ENCODE results near the gene VCL. TPM values are rescaled to one million over a fixed set of nuclear protein-coding genes. Genes with fewer than 3 reads are reported as not detected.

VCL gene
- total and polyA plus RNA-seq, 9 of the 15 experiments (the other 6 are each of a cell fraction or from before 2014, with no cell fraction given): 29.8 to 186 (median 76.4) TPM

- no peaks in the 10 kb centered on the region for H4K20me1 ChIP-seq (replicated peaks; ENCODE audit: control insufficient read depth, insufficient read depth, low read length)
- DNase-seq (ENCODE audit: extremely low read depth in 1 of 4, low spot score in 3 of 4): peak in 1 of 4 experiments; percentile 84
- peak; percentile 50 for ATAC-seq
- ChIA-PET CTCF (ENCODE audit: low intra/inter-chr PET ratio) (no interaction called here), POLR2A (interaction anchor here (0.5 to 7.9 kb wide), 9 partner anchors 9 to 44 kb away, joined by 3 to 109 read pairs (median 7); partner anchors contain the start of gene VCL)
- peak overlapping the region; percentile 44; the same call in 1 of the 2 replicates for H3K4me2 ChIP-seq (ENCODE audit: insufficient read depth, low read length)
- H3K27ac ChIP-seq (ENCODE audit: extremely low read depth, low read depth, low read length): peak overlapping the region; percentile 53; the same call in 2 of the 3 replicates
- H3K4me3 ChIP-seq: no peak overlapping the region
- peaks cover 97% of the 10 kb centered on the region for H3K79me2 ChIP-seq (ENCODE audit: control insufficient read depth, insufficient read depth, low read length)
- H3K9me3 ChIP-seq (replicated peaks; ENCODE audit: control insufficient read depth, insufficient read depth, low read depth, low read length): no peaks in the 10 kb centered on the region
- peaks cover 55% of the 10 kb centered on the region; the same call in 2 of the 3 replicates for H3K36me3 ChIP-seq (ENCODE audit: control insufficient read depth, insufficient read depth, low read length)
- intact Hi-C loops (cut with micrococcal nuclease): no loop called here
- peak overlapping the region in 1 of 2 experiments; percentile 15; a peak in 2 of 4 replicates for H3K9ac ChIP-seq (ENCODE audit: insufficient read depth in 1 of 2, low read depth in 2 of 2, low read length in 2 of 2)
- in situ Hi-C loops (cut with MboI): no loop called here
- H3K9me1 ChIP-seq (ENCODE audit: control insufficient read depth, insufficient read depth, low read length): no peaks in the 10 kb centered on the region
- H3K4me1 ChIP-seq (replicated peaks in 1 of 2; ENCODE audit: control insufficient read depth in 2 of 2, insufficient read depth in 2 of 2, low read length in 2 of 2): peaks cover 32 to 50% of the 10 kb centered on the region in 2 experiments
- no peaks in the 10 kb centered on the region for H3K27me3 ChIP-seq (ENCODE audit: control insufficient read depth in 2 of 2, insufficient read depth in 2 of 2, low read length in 2 of 2)
- no peak overlapping the region for H2AFZ ChIP-seq (ENCODE audit: low read depth, low read length)
- peak; percentile 69 for FAIRE-seq
- no TSS peak for BruUV-seq (replicated peaks)
- 0% methylated on average over 1 of the region's 1 CpG for WGBS (ENCODE audit: insufficient coverage, low coverage, missing lambda C conversion rate)
- TF ChIP-seq ZNF57 (CRISPR knock-in tag; IDR thresholded peaks at IDR 0.05): no peak
- TF ChIP-seq TCF7 (IDR thresholded peaks at IDR 0.05; ENCODE audit: borderline replicate concordance): no peak
- TF ChIP-seq DPF2 (IDR thresholded peaks at IDR 0.05): peak; percentile 69
- TF ChIP-seq TEAD4 (IDR thresholded peaks at IDR 0.05; ENCODE audit: low read length): peak; percentile 63; the same call in 1 of the 2 replicates
- no peak for TF ChIP-seq TEAD4 (CRISPR knock-in tag; IDR thresholded peaks at IDR 0.05; ENCODE audit: borderline replicate concordance)
- TF ChIP-seq NR3C1 (CRISPR knock-in tag; IDR thresholded peaks at IDR 0.05): no peak
- 0 out of 2 replicates have a peak, but pooled peaks have one; percentile 13 for TF ChIP-seq FOSL1 (tag; conservative IDR thresholded peaks at IDR 0.05)
- no peak for TF ChIP-seq NCOA6 (IDR thresholded peaks at IDR 0.05)
- peak; percentile 61; the same call in 1 of the 2 replicates for TF ChIP-seq SOX6 (IDR thresholded peaks at IDR 0.05)
- TF ChIP-seq PTBP1 (IDR thresholded peaks at IDR 0.05; ENCODE audit: low read depth, low read length): no peak
- no peak for TF ChIP-seq GABPB2 (CRISPR knock-in tag; conservative IDR thresholded peaks at IDR 0.05)
- peak; percentile 82 for TF ChIP-seq NFE2 (IDR thresholded peaks at IDR 0.05; ENCODE audit: low read depth)
- peak; percentile 8; the same call in 1 of the 2 replicates for TF ChIP-seq ZBTB17 (CRISPR knock-in tag; IDR thresholded peaks at IDR 0.05)
- peak; percentile 43 for TF ChIP-seq CCNT2 (IDR thresholded peaks at IDR 0.05; ENCODE audit: borderline replicate concordance, extremely low read depth, insufficient read length, low read depth, low read length)
- no peak for TF ChIP-seq PBX2 (CRISPR knock-in tag; IDR thresholded peaks at IDR 0.05; ENCODE audit: low read depth)
- TF ChIP-seq PBX2 (tag; conservative IDR thresholded peaks at IDR 0.05; ENCODE audit: low read depth): no peak
- no peak for TF ChIP-seq BCL6 (CRISPR knock-in tag; IDR thresholded peaks at IDR 0.05)
- no peak for TF ChIP-seq TOE1 (IDR thresholded peaks at IDR 0.05; ENCODE audit: borderline replicate concordance)
- TF ChIP-seq TOE1 (CRISPR knock-in tag; IDR thresholded peaks at IDR 0.05; ENCODE audit: borderline replicate concordance, low read depth): no peak
- peak; percentile 34 for TF ChIP-seq MEIS2 (IDR thresholded peaks at IDR 0.05; ENCODE audit: partially characterized antibody)
- no peak for TF ChIP-seq SIN3A (IDR thresholded peaks at IDR 0.05; ENCODE audit: borderline replicate concordance in 2 of 2, control insufficient read depth in 1 of 2, low read depth in 2 of 2, low read length in 2 of 2)
- TF ChIP-seq NFXL1 (CRISPR knock-in tag; IDR thresholded peaks at IDR 0.05): no peak
- no peak for TF ChIP-seq MECOM (CRISPR knock-in tag; IDR thresholded peaks at IDR 0.05)
- peak; percentile 76 for TF ChIP-seq ZNF316 (IDR thresholded peaks at IDR 0.05)
- no peak for TF ChIP-seq CREB1 (IDR thresholded peaks at IDR 0.05)
- no peak for TF ChIP-seq CREB1 (CRISPR knock-in tag; IDR thresholded peaks at IDR 0.05)
These were observed 13.9 kb downstream of the VCL start for GRCh38 chr10:74011770-74012169.

All from K562 (cell line).